Measurements from ENCODE around the gene NDUFA13.

- TF ChIP-seq, protein P1, sequence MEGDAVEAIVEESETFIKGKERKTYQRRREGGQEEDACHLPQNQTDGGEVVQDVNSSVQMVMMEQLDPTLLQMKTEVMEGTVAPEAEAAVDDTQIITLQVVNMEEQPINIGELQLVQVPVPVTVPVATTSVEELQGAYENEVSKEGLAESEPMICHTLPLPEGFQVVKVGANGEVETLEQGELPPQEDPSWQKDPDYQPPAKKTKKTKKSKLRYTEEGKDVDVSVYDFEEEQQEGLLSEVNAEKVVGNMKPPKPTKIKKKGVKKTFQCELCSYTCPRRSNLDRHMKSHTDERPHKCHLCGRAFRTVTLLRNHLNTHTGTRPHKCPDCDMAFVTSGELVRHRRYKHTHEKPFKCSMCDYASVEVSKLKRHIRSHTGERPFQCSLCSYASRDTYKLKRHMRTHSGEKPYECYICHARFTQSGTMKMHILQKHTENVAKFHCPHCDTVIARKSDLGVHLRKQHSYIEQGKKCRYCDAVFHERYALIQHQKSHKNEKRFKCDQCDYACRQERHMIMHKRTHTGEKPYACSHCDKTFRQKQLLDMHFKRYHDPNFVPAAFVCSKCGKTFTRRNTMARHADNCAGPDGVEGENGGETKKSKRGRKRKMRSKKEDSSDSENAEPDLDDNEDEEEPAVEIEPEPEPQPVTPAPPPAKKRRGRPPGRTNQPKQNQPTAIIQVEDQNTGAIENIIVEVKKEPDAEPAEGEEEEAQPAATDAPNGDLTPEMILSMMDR (IDR thresholded peaks at IDR 0.05; ENCODE audit: insufficient read depth, low read length, poor library complexity, severe bottlenecking) = no peak
- TF ChIP-seq EZH2phosphoT487 (conservative IDR thresholded peaks at IDR 0.05; ENCODE audit: low read length) = no peak
Observed at GRCh38 chr19:19570571-19570970, 54.5 kb downstream of the NDUFA13 start.
